GM19397 (cell line): ENCODE measurements around the gene USP47.
A peak's percentile ranks its signal among the peaks of the same experiment; 100 is the strongest.

Experiments used
- ATAC-seq: cut with Tn5 transposase; IDR thresholded peaks from one replicate; pipeline ENCODE4 v1.9.1; 2021; ENCODE audit warnings: mild to moderate bottlenecking, moderate library complexity; ENCODE audit not compliant: unreplicated experiment

USP47 gene

GRCh38 chr11:11841723-11842420, at the start of gene USP47:
Gene USP47 (plus strand): TSS chr11:11841972. CDS start chr11:11842186, 214 bp downstream.
- peak; percentile 85 for ATAC-seq

GRCh38 chr11:11793073-11793472, 48.7 kb upstream of the USP47 start:
- no peak for ATAC-seq

- no peak for ATAC-seq
Measured at GRCh38 chr11:11798586-11799438, 43.0 kb upstream of the USP47 start.

GRCh38 chr11:11805228-11805627, 36.5 kb upstream of the USP47 start:
- ATAC-seq, result no peak

- ATAC-seq, result no peak
Measured at GRCh38 chr11:11806074-11806473, 35.7 kb upstream of the USP47 start.

GRCh38 chr11:11806586-11806985, 35.2 kb upstream of the USP47 start:
- no peak for ATAC-seq

- ATAC-seq, result no peak
Measured at GRCh38 chr11:11807811-11808782, 33.7 kb upstream of the USP47 start.

GRCh38 chr11:11808992-11809615, 32.7 kb upstream of the USP47 start:
- no peak for ATAC-seq

GRCh38 chr11:11810764-11811726, 30.7 kb upstream of the USP47 start:
- ATAC-seq, result no peak

- ATAC-seq, result no peak
Measured at GRCh38 chr11:11813288-11813962, 28.3 kb upstream of the USP47 start.

GRCh38 chr11:11814614-11815452, 26.9 kb upstream of the USP47 start:
- no peak for ATAC-seq

GRCh38 chr11:11816511-11817314, 25.1 kb upstream of the USP47 start:
- ATAC-seq, result no peak

- ATAC-seq, result no peak
Measured at GRCh38 chr11:11817957-11818356, 23.8 kb upstream of the USP47 start.

- no peak for ATAC-seq
Measured at GRCh38 chr11:11818529-11819121, 23.1 kb upstream of the USP47 start.

- ATAC-seq, result no peak
Measured at GRCh38 chr11:11821899-11822298, 19.9 kb upstream of the USP47 start.

GRCh38 chr11:11822946-11823345, 18.8 kb upstream of the USP47 start:
- no peak for ATAC-seq

GRCh38 chr11:11826260-11826659, 15.5 kb upstream of the USP47 start:
- ATAC-seq, result no peak
